ENCODE results near the gene EPHA2. TPM values are rescaled to one million over a fixed set of nuclear protein-coding genes. Genes with fewer than 3 reads are reported as not detected.

The EPHA2 gene
- total and polyA plus RNA-seq, 4 donors, result 2.9 to 11.1 (median 6.8) TPM

GRCh38 chr1:16195518-16195905 is 39.6 kb upstream of the EPHA2 start:
- Histone ChIP-seq H3K27me3 (ENCODE audit: control insufficient read depth in 4 of 4, insufficient read depth in 4 of 4, low read length in 3 of 4) (no peaks in the 10 kb centered on the region), H3K9me3 (ENCODE audit: control insufficient read depth in 4 of 4, low read length in 3 of 4) (no peaks in the 10 kb centered on the region), H3K4me3 (ENCODE audit: low read depth in 1 of 3, low read length in 3 of 3) (no peak overlapping the region), H3K27ac (ENCODE audit: low read depth in 1 of 2, low read length in 2 of 2) (no peak overlapping the region), H3K36me3 (ENCODE audit: control insufficient read depth in 4 of 4, insufficient read depth in 3 of 4, low read depth in 1 of 4, low read length in 3 of 4) (peaks cover 0 to 2% (median 0%) of the 10 kb centered on the region in 4 donors), H3K9ac (ENCODE audit: low read depth in 1 of 2, low read length in 2 of 2) (no peak overlapping the region), H3K4me1 (ENCODE audit: control insufficient read depth in 4 of 4, insufficient read depth in 4 of 4, low read length in 3 of 4) (peaks cover 0 to 4% (median 1%) of the 10 kb centered on the region in 4 donors)
- 90% methylated on average over 7 of the region's 7 CpGs for WGBS
- no peak for DNase-seq (ENCODE audit: low spot score)
- TF ChIP-seq NR2F2 (IDR thresholded peaks at IDR 0.05) (no peak), YY1 (IDR thresholded peaks at IDR 0.05) (no peak), MAX (IDR thresholded peaks at IDR 0.05) (no peak), RXRA (IDR thresholded peaks at IDR 0.05) (no peak), TAF1 (conservative IDR thresholded peaks at IDR 0.05) (no peak), HNF4G (IDR thresholded peaks at IDR 0.05) (no peak)
- TF ChIP-seq, protein P1, sequence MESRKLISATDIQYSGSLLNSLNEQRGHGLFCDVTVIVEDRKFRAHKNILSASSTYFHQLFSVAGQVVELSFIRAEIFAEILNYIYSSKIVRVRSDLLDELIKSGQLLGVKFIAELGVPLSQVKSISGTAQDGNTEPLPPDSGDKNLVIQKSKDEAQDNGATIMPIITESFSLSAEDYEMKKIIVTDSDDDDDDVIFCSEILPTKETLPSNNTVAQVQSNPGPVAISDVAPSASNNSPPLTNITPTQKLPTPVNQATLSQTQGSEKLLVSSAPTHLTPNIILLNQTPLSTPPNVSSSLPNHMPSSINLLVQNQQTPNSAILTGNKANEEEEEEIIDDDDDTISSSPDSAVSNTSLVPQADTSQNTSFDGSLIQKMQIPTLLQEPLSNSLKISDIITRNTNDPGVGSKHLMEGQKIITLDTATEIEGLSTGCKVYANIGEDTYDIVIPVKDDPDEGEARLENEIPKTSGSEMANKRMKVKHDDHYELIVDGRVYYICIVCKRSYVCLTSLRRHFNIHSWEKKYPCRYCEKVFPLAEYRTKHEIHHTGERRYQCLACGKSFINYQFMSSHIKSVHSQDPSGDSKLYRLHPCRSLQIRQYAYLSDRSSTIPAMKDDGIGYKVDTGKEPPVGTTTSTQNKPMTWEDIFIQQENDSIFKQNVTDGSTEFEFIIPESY (IDR thresholded peaks at IDR 0.05), result no peak
- TF ChIP-seq, protein P2, sequence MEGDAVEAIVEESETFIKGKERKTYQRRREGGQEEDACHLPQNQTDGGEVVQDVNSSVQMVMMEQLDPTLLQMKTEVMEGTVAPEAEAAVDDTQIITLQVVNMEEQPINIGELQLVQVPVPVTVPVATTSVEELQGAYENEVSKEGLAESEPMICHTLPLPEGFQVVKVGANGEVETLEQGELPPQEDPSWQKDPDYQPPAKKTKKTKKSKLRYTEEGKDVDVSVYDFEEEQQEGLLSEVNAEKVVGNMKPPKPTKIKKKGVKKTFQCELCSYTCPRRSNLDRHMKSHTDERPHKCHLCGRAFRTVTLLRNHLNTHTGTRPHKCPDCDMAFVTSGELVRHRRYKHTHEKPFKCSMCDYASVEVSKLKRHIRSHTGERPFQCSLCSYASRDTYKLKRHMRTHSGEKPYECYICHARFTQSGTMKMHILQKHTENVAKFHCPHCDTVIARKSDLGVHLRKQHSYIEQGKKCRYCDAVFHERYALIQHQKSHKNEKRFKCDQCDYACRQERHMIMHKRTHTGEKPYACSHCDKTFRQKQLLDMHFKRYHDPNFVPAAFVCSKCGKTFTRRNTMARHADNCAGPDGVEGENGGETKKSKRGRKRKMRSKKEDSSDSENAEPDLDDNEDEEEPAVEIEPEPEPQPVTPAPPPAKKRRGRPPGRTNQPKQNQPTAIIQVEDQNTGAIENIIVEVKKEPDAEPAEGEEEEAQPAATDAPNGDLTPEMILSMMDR (IDR thresholded peaks at IDR 0.05; ENCODE audit: low read depth, low read length, missing input control), result no peak

DNA sequence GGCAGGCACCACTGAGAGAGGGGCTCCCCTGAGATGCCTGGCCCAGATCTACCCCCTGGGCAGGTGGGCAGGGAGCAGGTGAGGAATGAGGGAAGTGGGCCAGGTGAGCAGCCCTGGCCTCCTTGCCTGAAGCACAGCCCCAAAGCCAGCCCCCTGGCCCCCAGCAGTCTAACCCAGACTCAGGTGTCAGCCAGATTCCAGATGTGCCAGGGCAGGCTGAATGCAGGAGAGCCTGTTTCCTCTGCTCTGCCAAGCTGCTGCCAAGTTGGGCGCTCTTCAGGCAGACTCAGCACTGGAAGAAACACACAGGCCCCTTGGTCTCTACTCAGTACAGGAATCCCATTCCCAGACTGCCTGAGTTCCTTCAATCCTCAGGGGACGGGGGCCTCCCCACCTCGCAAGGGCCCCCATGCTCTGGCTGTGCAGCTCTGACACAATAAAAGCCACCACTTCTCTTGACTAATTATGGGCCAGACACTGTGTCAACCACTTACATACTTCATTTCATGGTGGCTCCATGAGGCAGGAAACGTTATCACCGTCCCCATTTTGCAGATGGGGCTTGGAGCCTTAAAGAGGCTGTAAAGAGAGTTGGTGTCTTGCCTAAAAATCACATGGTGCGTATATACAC is 36.2 kb upstream of the EPHA2 start:
- TF ChIP-seq RAD21 (IDR thresholded peaks at IDR 0.05) (no peak), JUND (IDR thresholded peaks at IDR 0.05) (no peak), RXRA (IDR thresholded peaks at IDR 0.05) (no peak)

GRCh38 chr1:16191309-16191708 is 35.4 kb upstream of the EPHA2 start:
- Histone ChIP-seq H3K27me3 (ENCODE audit: control insufficient read depth in 4 of 4, insufficient read depth in 4 of 4, low read length in 3 of 4) (no peaks in the 10 kb centered on the region), H3K4me3 (ENCODE audit: low read depth in 1 of 3, low read length in 3 of 3) (no peak overlapping the region), H3K9me3 (ENCODE audit: control insufficient read depth in 4 of 4, low read length in 3 of 4) (no peaks in the 10 kb centered on the region), H3K36me3 (ENCODE audit: control insufficient read depth in 4 of 4, insufficient read depth in 3 of 4, low read depth in 1 of 4, low read length in 3 of 4) (peaks cover 0 to 2% (median 0%) of the 10 kb centered on the region in 4 donors), H3K27ac (ENCODE audit: low read depth in 1 of 2, low read length in 2 of 2) (no peak overlapping the region), H3K9ac (ENCODE audit: low read depth in 1 of 2, low read length in 2 of 2) (no peak overlapping the region), H3K4me1 (ENCODE audit: control insufficient read depth in 4 of 4, insufficient read depth in 4 of 4, low read length in 3 of 4) (peaks cover 5 to 34% (median 22%) of the 10 kb centered on the region in 4 donors)
- 95% methylated on average over 1 of the region's 1 CpG for WGBS
- DNase-seq (ENCODE audit: low spot score), result no peak
- TF ChIP-seq, protein P3, sequence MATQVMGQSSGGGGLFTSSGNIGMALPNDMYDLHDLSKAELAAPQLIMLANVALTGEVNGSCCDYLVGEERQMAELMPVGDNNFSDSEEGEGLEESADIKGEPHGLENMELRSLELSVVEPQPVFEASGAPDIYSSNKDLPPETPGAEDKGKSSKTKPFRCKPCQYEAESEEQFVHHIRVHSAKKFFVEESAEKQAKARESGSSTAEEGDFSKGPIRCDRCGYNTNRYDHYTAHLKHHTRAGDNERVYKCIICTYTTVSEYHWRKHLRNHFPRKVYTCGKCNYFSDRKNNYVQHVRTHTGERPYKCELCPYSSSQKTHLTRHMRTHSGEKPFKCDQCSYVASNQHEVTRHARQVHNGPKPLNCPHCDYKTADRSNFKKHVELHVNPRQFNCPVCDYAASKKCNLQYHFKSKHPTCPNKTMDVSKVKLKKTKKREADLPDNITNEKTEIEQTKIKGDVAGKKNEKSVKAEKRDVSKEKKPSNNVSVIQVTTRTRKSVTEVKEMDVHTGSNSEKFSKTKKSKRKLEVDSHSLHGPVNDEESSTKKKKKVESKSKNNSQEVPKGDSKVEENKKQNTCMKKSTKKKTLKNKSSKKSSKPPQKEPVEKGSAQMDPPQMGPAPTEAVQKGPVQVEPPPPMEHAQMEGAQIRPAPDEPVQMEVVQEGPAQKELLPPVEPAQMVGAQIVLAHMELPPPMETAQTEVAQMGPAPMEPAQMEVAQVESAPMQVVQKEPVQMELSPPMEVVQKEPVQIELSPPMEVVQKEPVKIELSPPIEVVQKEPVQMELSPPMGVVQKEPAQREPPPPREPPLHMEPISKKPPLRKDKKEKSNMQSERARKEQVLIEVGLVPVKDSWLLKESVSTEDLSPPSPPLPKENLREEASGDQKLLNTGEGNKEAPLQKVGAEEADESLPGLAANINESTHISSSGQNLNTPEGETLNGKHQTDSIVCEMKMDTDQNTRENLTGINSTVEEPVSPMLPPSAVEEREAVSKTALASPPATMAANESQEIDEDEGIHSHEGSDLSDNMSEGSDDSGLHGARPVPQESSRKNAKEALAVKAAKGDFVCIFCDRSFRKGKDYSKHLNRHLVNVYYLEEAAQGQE (IDR thresholded peaks at IDR 0.05), result no peak
- TF ChIP-seq, protein P2 (IDR thresholded peaks at IDR 0.05; ENCODE audit: low read depth, low read length, missing input control), result no peak
- TF ChIP-seq HNF4G (IDR thresholded peaks at IDR 0.05) (no peak), YY1 (IDR thresholded peaks at IDR 0.05) (no peak), GABPA (IDR thresholded peaks at IDR 0.05 in 1 of 2, conservative IDR thresholded peaks at IDR 0.05 in 1 of 2) (no peak), SP1 (IDR thresholded peaks at IDR 0.05) (no peak), HNF4A (conservative IDR thresholded peaks at IDR 0.05) (no peak)
- TF ChIP-seq, protein P1 (IDR thresholded peaks at IDR 0.05), result no peak

More for the DNA sequence above, 36.2 kb upstream of the EPHA2 start:
- no peak overlapping the region for H3K27ac ChIP-seq (ENCODE audit: low read depth in 1 of 2, low read length in 2 of 2)
- H3K27me3 ChIP-seq (ENCODE audit: control insufficient read depth in 4 of 4, insufficient read depth in 4 of 4, low read length in 3 of 4), result no peaks in the 10 kb centered on the region
- no peak overlapping the region for H3K9ac ChIP-seq (ENCODE audit: low read depth in 1 of 2, low read length in 2 of 2)
- H3K4me1 ChIP-seq (ENCODE audit: control insufficient read depth in 4 of 4, insufficient read depth in 4 of 4, low read length in 3 of 4), result peaks cover 5 to 28% (median 20%) of the 10 kb centered on the region in 4 donors
- no peak for DNase-seq (ENCODE audit: low spot score)
- no peaks in the 10 kb centered on the region for H3K9me3 ChIP-seq (ENCODE audit: control insufficient read depth in 4 of 4, low read length in 3 of 4)
- no peak overlapping the region for H3K4me3 ChIP-seq (ENCODE audit: low read depth in 1 of 3, low read length in 3 of 3)
- 94% methylated on average over 6 of the region's 6 CpGs for WGBS
- peaks cover 0 to 2% (median 0%) of the 10 kb centered on the region in 4 donors for H3K36me3 ChIP-seq (ENCODE audit: control insufficient read depth in 4 of 4, insufficient read depth in 3 of 4, low read depth in 1 of 4, low read length in 3 of 4)

Data from liver (tissue), 9 donors.